HuH-7 (cell line): ENCODE data around the gene ABHD6.
"Not testable (repeated sequence)": the region's sequence is repeated elsewhere in the genome, so short reads cannot be mapped to it uniquely, and the experiment has no call there.

Experiments
- DNase-seq: peaks from one replicate; pipeline ENCODE4 v3.0.0; 2011; ENCODE audit warnings: low spot score

ABHD6 gene

GRCh38 chr3:58323529-58324390, 86.2 kb downstream of the ABHD6 start:
- no peak for DNase-seq

- no peak for DNase-seq
These were observed 87.1 kb downstream of the ABHD6 start for GRCh38 chr3:58324391-58325390.

GRCh38 chr3:58325525-58325992, 88.0 kb downstream of the ABHD6 start:
- DNase-seq, result no peak

- DNase-seq, result no peak
These were observed 88.8 kb downstream of the ABHD6 start for GRCh38 chr3:58326267-58326900.

GRCh38 chr3:58329150-58329921, 91.7 kb downstream of the ABHD6 start:
- DNase-seq, result no peak

- no peak for DNase-seq
These were observed 92.4 kb downstream of the ABHD6 start for GRCh38 chr3:58329922-58330413.

GRCh38 chr3:58331593-58332152, 94.1 kb downstream of the ABHD6 start:
- DNase-seq, result no peak

- peak; percentile 26 for DNase-seq
These were observed 95.1 kb downstream of the ABHD6 start, which contains the start of gene PXK for GRCh38 chr3:58332575-58333188. Gene PXK, plus strand, starts transcription at chr3:58332892. Its CDS starts 97 bp downstream, at chr3:58332989.

GRCh38 chr3:58333206-58334012, 95.8 kb downstream of the ABHD6 start:
- DNase-seq, result no peak

GRCh38 chr3:58334013-58334321, 96.4 kb downstream of the ABHD6 start:
- DNase-seq, result no peak

GRCh38 chr3:58334506-58334884, 96.9 kb downstream of the ABHD6 start:
- no peak for DNase-seq

- no peak for DNase-seq
These were observed 98.0 kb downstream of the ABHD6 start for GRCh38 chr3:58335652-58335947.

- no peak for DNase-seq
These were observed 98.7 kb downstream of the ABHD6 start for GRCh38 chr3:58336135-58336882.

- no peak for DNase-seq
These were observed 99.6 kb downstream of the ABHD6 start for GRCh38 chr3:58337190-58337589.

- DNase-seq, result not testable (repeated sequence)
These were observed 101.6 kb downstream of the ABHD6 start for GRCh38 chr3:58339146-58339545.

GRCh38 chr3:58340594-58341244, 103.1 kb downstream of the ABHD6 start:
- no peak for DNase-seq

- DNase-seq, result no peak
These were observed 103.8 kb downstream of the ABHD6 start for GRCh38 chr3:58341376-58341775.

GRCh38 chr3:58342676-58343075, 105.1 kb downstream of the ABHD6 start:
- DNase-seq, result no peak
